ENCODE measurements around the gene MRPS34. TPM values are rescaled to one million over a fixed set of nuclear protein-coding genes. Genes with fewer than 3 reads are reported as not detected.

MRPS34 gene
- total and polyA plus RNA-seq, 9 of the 15 experiments (the other 6 are each of a cell fraction or from before 2014, with no cell fraction given) = 5.2 to 334 (median 92.8) TPM

- no peak overlapping the region for H3K9ac ChIP-seq (ENCODE audit: insufficient read depth in 1 of 2, low read depth in 2 of 2, low read length in 2 of 2)
- no peak overlapping the region for H2AFZ ChIP-seq (ENCODE audit: low read depth, low read length)
- peaks cover 9% of the 10 kb centered on the region; the same call in 1 of the 3 replicates for H3K79me2 ChIP-seq (ENCODE audit: control insufficient read depth, insufficient read depth, low read length)
- H3K27me3 ChIP-seq (ENCODE audit: control insufficient read depth in 2 of 2, insufficient read depth in 2 of 2, low read length in 2 of 2) = no peaks in the 10 kb centered on the region
- no peak overlapping the region for H3K4me3 ChIP-seq
- intact Hi-C loops (cut with micrococcal nuclease) (no loop called here), in situ Hi-C loops (cut with MboI) (no loop called here)
- no peak for TF ChIP-seq HDAC8 (tag; IDR thresholded peaks at IDR 0.05)
- no peak for TF ChIP-seq THAP7 (CRISPR knock-in tag; IDR thresholded peaks at IDR 0.05)
- FAIRE-seq (no peak), DNase-seq (ENCODE audit: extremely low read depth in 1 of 4, low spot score in 3 of 4) (no peak), ATAC-seq (no peak)
- H3K4me1 ChIP-seq (replicated peaks in 1 of 2; ENCODE audit: control insufficient read depth in 2 of 2, insufficient read depth in 2 of 2, low read length in 2 of 2) = peaks cover 0 to 69% of the 10 kb centered on the region in 2 experiments; a peak in 2 of 5 replicates
- POLR2A ChIA-PET = interaction anchor here (1.3 to 1.6 kb wide), 2 partner anchors 8 to 10 kb away, joined by 7 to 8 read pairs; partner anchors contain the start of genes NUBP2 and SPSB3
- peaks cover 38% of the 10 kb centered on the region; the same call in 1 of the 3 replicates for H3K36me3 ChIP-seq (ENCODE audit: control insufficient read depth, insufficient read depth, low read length)
- WGBS (ENCODE audit: insufficient coverage, low coverage, missing lambda C conversion rate) = 93% methylated on average over 37 of the region's 53 CpGs
- H4K20me1 ChIP-seq (replicated peaks; ENCODE audit: control insufficient read depth, insufficient read depth, low read length) = no peaks in the 10 kb centered on the region
- CTCF ChIA-PET (ENCODE audit: low intra/inter-chr PET ratio) = no interaction called here
- no TSS peak for BruUV-seq (replicated peaks)
- no peaks in the 10 kb centered on the region for H3K9me1 ChIP-seq (ENCODE audit: control insufficient read depth, insufficient read depth, low read length)
- H3K27ac ChIP-seq (ENCODE audit: extremely low read depth, low read depth, low read length) = no peak overlapping the region
- H3K9me3 ChIP-seq (replicated peaks; ENCODE audit: control insufficient read depth, insufficient read depth, low read depth, low read length) = no peaks in the 10 kb centered on the region
- H3K4me2 ChIP-seq (ENCODE audit: insufficient read depth, low read length) = no peak overlapping the region
Observed at GRCh38 chr16:1791256-1791942, 18.5 kb upstream of the MRPS34 start.

- no peaks in the 10 kb centered on the region; the same call in 1 of the 2 replicates for H4K20me1 ChIP-seq (replicated peaks; ENCODE audit: control insufficient read depth, insufficient read depth, low read length)
- H3K4me2 ChIP-seq (ENCODE audit: insufficient read depth, low read length) = no peak overlapping the region
- H3K4me1 ChIP-seq (replicated peaks in 1 of 2; ENCODE audit: control insufficient read depth in 2 of 2, insufficient read depth in 2 of 2, low read length in 2 of 2) = peaks cover 0 to 75% of the 10 kb centered on the region in 2 experiments; a peak in 2 of 5 replicates
- DNase-seq (ENCODE audit: extremely low read depth in 1 of 4, low spot score in 3 of 4) (no peak), ATAC-seq (no peak), FAIRE-seq (no peak)
- H3K27me3 ChIP-seq (ENCODE audit: control insufficient read depth in 2 of 2, insufficient read depth in 2 of 2, low read length in 2 of 2) = no peaks in the 10 kb centered on the region
- BruUV-seq (replicated peaks) = no TSS peak
- CTCF ChIA-PET (ENCODE audit: low intra/inter-chr PET ratio) = no interaction called here
- peaks cover 15% of the 10 kb centered on the region for H3K79me2 ChIP-seq (ENCODE audit: control insufficient read depth, insufficient read depth, low read length)
- in situ Hi-C loops (cut with MboI) = no loop called here
- H3K27ac ChIP-seq (ENCODE audit: extremely low read depth, low read depth, low read length) = no peak overlapping the region
- no peaks in the 10 kb centered on the region for H3K9me1 ChIP-seq (ENCODE audit: control insufficient read depth, insufficient read depth, low read length)
- H2AFZ ChIP-seq (ENCODE audit: low read depth, low read length) = no peak overlapping the region
- peaks cover 45% of the 10 kb centered on the region; the same call in 1 of the 3 replicates for H3K36me3 ChIP-seq (ENCODE audit: control insufficient read depth, insufficient read depth, low read length)
- intact Hi-C loops (cut with micrococcal nuclease) = no loop called here
- POLR2A ChIA-PET = interaction anchor here (1.3 to 1.6 kb wide), 2 partner anchors 8 to 11 kb away, joined by 7 to 8 read pairs; partner anchors contain the start of genes NUBP2 and SPSB3
- no peak overlapping the region for H3K4me3 ChIP-seq
- 98% methylated on average over 29 of the region's 44 CpGs for WGBS (ENCODE audit: insufficient coverage, low coverage, missing lambda C conversion rate)
- no peaks in the 10 kb centered on the region for H3K9me3 ChIP-seq (replicated peaks; ENCODE audit: control insufficient read depth, insufficient read depth, low read depth, low read length)
- no peak overlapping the region for H3K9ac ChIP-seq (ENCODE audit: insufficient read depth in 1 of 2, low read depth in 2 of 2, low read length in 2 of 2)
- TF ChIP-seq RREB1 (CRISPR knock-in tag; IDR thresholded peaks at IDR 0.05) (no peak), HCFC1 (IDR thresholded peaks at IDR 0.05; ENCODE audit: low read depth, low read length) (no peak), ZNF644 (tag; IDR thresholded peaks at IDR 0.05; ENCODE audit: low read depth) (no peak), GABPB1 (CRISPR knock-in tag; IDR thresholded peaks at IDR 0.05) (no peak), POLR2G (IDR thresholded peaks at IDR 0.05; ENCODE audit: low read depth, low read length) (peak; percentile 57)
Observed at GRCh38 chr16:1790611-1791255, 17.8 kb upstream of the MRPS34 start.
